GM18511 (cell line): ENCODE results near the gene SPINDOC.

Experiments
- ATAC-seq: cut with Tn5 transposase; IDR thresholded peaks from one replicate; pipeline ENCODE4 v1.9.1; 2021; ENCODE audit warnings: mild to moderate bottlenecking, moderate library complexity; ENCODE audit not compliant: unreplicated experiment

Gene SPINDOC

GRCh38 chr11:63831326-63831725 lies 18.1 kb downstream of the SPINDOC start:
- no peak for ATAC-seq

GRCh38 chr11:63832336-63832735 lies 19.1 kb downstream of the SPINDOC start:
- no peak for ATAC-seq

DNA sequence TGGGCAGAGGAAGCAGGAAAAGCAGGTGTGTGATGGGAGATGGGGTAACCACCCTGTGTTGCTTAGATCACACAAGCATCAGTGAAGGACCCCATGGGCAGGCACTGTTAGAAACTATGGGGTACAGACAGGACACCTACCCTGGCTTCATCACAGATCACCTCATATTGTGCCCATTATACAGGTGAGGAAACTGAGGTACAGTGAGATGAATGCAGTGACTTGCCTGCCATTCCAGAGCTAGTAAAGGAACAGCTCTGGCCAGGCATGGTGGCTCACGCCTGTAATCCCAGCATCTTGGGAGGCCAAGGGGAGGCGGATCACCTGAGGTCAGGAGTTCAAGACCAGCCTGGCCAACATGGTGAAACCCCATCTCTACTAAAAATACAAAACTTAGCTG lies 19.8 kb downstream of the SPINDOC start:
- ATAC-seq = no peak

GRCh38 chr11:63834535-63835157 lies 21.4 kb downstream of the SPINDOC start:
- no peak for ATAC-seq

DNA sequence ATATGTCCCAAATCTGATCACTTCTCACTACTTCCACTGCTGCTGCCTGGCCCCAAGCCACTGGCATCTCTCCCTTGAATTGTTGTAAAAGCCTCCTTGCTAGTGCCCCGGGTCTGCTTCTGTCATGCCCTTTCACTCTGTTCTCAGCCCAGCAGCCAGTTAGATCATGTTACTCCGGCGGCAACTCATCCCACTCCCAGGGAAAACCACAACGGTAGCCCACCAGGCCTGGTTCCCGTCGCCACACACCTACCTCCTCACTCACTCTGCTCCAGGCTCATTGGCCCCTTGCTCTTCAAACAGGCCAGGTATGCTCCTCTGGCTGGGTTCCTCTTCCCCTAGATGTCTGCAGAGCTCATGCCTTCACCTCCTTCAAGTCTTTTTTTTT lies 21.9 kb downstream of the SPINDOC start:
- ATAC-seq = no peak

DNA sequence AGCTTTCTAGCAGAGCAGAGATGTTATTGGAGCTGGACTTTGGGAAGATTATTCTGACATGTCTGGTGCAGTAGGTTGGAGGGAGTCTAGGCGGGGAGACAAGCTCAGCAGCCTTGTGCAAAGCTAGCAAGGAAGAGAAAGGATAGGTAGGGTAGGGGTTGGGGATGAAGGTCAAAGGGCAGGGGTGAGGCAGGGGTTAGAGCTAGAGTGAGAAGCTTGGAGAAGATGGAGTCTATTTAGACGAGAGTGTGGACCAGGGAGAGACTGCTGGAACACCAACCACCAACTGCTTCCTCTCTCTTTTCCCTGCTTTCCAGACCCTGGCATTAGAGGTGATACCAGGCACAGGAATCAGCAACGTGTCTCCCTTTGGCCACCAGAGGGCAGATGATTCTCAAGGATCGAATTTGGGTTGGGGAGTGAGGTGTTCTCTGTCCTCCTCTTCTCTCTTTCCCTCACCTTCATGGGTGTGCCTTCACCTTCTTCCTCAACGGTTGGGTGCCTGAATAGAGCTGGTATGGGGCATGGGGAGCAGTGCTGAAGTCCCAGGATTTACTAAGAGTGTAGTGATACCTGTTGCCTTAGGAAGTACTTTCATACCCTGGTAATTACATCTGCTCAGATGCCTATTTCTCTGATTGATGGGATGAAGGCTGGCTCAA lies 23.9 kb downstream of the SPINDOC start:
- no peak for ATAC-seq

DNA sequence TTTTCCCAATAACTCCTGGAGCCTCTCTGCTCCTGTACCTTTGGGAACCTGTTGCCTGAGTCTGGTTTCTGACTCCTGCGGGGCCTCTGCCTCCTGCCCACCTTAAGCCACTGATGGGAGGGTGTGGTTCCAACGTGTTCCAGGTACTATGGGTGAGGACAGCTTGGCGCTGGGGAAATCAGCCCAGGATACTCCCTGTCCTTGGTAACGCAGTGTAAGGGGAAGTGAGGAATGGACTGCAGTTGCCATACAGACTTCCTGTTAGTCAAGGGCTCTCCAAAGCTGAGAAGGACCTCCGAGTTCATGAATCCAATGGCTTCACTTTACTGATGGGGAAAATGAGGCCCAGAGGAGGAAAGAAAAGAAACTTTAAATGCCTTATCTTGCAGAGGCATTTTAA lies 24.5 kb downstream of the SPINDOC start:
- no peak for ATAC-seq

- ATAC-seq = no peak
These were observed 25.0 kb downstream of the SPINDOC start for GRCh38 chr11:63838150-63838677.

- peak; percentile 82 for ATAC-seq
These were observed 25.6 kb downstream of the SPINDOC start, which contains the start of gene MARK2 for GRCh38 chr11:63838678-63839507. MARK2 (plus strand) TSS chr11:63839110; CDS start chr11:63839507, 397 bp downstream.

- ATAC-seq = no peak
These were observed 26.5 kb downstream of the SPINDOC start for GRCh38 chr11:63839508-63840355.

DNA sequence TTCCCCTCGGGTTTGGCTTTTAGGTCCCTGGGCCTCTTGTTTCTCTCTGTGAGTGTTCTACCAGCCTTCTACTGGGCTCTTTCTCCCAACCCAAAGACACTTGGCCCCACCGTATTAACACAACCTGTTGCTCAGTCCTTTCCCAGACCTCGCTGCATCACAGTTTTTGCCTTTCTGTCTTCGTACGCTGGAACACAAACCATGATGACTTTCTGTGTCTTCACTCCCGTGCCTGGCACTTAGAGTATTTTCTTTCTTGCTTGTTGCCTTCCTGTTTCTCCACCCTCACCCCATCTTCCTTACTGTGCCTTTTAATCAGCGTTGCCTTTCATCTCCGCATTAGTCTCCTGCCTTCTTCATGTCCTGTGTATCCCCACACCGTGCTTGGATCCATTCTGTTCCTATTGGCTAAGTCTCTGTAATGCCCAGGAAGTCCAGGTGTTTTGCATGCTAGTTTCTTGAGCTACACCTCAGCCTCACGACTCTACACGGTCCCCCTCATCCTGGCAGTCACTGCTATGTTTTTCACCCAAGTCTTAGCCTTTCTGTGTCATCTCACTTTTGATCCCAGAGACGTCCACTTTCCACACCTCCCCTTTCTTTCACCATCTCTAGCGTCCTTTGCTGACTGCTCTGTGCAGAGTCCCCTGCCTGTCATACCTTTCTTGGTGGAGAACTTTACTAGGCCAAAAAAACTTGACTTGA lies 27.3 kb downstream of the SPINDOC start:
- no peak for ATAC-seq

DNA sequence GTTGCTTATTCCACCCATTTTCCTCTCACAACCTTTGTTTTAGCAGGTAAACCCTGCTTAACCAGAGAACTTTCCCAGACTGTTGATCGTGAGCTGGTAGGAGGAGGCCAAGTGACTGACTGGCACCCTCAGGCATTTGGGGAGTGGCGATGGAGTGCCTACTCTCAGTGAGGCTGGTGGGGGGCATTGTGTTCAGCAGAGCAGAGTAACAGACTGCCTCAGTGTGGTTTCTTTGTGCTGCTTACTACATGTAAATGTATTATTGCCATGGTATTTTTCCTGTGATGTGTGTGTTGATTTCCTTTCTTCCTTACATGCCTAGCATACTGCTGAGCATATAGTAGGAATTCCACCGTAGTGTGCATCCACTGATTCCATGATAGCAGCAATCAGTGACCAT lies 28.3 kb downstream of the SPINDOC start:
- ATAC-seq = no peak

DNA sequence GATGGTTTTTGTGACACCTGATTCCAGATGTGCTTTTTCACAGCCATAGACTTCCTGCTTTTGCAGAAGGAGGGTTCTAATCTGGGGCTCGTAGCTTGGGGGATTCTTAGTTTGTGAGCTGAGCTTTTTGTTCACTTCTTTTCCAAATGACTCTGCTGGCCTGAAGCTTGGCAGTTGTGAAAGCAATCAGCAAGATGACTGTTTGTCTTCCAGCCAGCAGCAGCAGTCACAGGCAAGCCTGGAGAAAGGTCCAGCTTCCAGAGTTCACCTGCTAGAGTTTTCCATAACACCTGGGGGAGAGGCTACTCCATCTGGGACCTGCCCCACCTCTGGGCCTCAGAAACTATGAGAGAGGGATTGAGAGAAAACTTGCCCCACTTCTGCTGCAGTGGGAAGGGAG lies 29.8 kb downstream of the SPINDOC start:
- no peak for ATAC-seq

DNA sequence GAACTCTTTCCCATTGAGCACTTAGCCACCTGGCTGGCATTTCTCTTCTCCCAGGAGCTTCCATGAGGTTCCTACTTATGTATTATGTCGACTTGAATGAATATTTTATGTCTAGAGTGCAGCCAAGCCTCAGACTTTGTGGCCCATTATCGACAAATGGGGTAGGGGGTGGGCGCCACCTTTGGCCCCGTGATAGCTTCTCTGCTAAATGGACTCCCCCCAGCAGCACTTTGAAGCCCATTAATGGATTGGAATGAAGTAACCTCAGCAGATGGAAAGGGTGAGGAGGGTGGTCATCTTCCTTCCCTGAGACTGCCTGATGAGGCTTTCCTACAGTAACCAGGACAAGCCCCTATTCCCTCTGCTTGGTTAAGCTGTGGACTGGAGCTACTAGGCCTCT lies 31.6 kb downstream of the SPINDOC start:
- ATAC-seq = no peak

GRCh38 chr11:63845303-63845702 lies 32.0 kb downstream of the SPINDOC start:
- ATAC-seq = no peak

DNA sequence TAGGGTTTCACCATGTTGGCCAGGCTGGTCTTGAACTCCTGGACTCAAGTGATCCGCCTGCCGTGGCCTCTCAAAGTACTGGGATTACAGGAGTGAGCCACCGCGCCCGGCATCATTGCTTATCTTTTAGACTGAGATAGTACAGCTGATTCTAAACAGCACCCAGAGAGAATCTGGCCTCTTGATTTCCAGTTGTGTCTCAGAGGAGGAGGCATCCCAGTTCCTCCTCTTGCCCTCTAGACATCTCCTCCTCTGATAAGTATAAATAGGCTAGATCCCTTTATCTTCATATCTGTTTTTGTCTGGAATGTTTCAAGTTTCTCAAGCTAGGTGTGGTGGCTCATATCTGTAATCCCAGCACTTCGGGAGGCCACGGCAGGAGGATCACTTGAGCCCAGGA lies 32.7 kb downstream of the SPINDOC start:
- no peak for ATAC-seq

DNA sequence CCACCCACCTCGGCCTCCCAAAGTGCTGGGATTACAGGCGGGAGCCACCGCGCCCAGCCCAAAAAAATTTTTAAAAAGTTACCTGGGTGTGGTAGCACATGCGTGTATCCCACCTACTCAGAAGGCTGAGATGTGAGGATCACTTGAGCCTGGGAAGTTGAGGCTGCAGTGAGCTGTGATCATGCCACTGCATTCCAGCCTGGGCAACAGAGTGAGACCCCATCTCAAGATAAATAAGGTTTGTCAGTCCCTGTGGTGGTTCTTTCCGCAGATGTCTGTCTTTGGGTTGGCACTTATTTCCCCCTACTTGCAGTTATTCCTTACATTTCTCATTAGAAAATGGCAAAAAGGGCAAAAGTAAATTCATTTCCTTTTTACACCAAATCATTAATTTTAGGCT lies 33.6 kb downstream of the SPINDOC start:
- ATAC-seq = no peak

DNA sequence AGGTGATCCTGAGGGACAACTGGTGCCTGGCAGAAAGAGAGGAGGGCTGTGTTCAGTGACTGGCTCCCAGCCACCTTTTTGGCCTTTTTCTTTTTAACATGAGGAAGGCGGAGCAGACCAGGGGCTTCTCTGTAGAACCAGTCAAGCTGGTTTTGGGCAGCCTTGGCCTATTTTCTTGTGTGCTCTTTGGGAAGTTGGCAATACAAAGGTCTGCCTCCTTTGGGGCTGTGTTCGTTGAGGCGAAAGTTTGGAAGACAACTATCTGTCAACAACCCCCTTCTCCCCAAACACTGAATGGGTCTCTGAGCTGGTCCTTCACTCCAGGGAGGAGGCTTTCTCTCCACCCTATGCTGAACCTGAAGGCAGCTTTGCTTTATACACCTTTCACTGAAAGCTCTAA lies 34.1 kb downstream of the SPINDOC start:
- ATAC-seq = no peak

- ATAC-seq = no peak
These were observed 36.4 kb downstream of the SPINDOC start for GRCh38 chr11:63849691-63850090.

GRCh38 chr11:63850920-63851319 lies 37.7 kb downstream of the SPINDOC start:
- ATAC-seq = no peak
